NCI-H2081 treated with DMSO at 0.1 percent for 48 hours (cell line): ENCODE data around the gene CILP2.

Experiments
- DNase-seq: peaks from one replicate; lab custom pipeline; 2025; lab: John Stamatoyannopoulos, UW

CILP2 gene

GRCh38 chr19:19529783-19530422 is 8.2 kb upstream of the CILP2 start:
- no peak for DNase-seq

GRCh38 chr19:19530423-19530804 is 7.7 kb upstream of the CILP2 start:
- no peak for DNase-seq

- no peak for DNase-seq
Observed at GRCh38 chr19:19530889-19531288, 7.2 kb upstream of the CILP2 start.

DNA sequence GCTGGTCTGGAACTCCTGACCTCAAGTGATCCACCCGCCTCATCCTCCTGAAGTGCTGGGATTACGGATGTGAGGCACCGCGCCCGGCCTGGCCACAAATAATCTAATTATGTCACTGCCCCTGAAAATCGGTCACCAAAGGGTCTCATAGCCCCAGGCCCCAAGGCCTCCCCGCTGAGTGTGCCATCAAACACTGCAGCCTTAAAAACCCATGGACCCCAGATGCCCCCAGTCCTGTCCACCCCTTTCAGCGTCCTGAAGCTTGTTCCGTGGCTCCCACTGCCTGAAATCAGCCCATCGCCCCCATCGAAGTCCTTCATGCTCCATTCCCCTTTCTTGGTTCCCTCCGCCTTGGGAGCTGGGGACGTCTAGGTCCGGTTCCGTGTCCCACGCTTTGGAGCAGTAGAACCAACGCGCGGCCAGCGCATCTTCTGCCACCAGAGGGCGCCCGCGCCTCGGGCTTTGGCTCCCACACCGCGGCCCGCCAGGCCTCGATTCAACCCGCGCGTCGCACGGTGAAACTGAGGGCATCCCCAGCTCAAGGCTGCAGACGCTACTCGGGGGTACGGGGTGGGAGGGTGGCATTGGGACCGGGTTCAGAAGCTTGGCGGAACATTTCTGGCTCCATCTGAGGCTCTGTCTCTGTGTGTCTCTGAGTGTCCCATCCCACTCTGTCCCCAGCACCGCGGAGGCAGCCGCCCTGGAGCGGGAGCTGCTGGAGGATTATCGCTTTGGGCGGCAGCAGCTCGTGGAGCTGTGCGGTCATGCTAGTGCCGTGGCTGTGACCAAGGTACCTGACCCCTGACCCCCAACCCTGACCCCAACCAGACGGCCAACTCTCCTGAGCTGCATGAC is 5.9 kb upstream of the CILP2 start:
- DNase-seq: no peak

DNA sequence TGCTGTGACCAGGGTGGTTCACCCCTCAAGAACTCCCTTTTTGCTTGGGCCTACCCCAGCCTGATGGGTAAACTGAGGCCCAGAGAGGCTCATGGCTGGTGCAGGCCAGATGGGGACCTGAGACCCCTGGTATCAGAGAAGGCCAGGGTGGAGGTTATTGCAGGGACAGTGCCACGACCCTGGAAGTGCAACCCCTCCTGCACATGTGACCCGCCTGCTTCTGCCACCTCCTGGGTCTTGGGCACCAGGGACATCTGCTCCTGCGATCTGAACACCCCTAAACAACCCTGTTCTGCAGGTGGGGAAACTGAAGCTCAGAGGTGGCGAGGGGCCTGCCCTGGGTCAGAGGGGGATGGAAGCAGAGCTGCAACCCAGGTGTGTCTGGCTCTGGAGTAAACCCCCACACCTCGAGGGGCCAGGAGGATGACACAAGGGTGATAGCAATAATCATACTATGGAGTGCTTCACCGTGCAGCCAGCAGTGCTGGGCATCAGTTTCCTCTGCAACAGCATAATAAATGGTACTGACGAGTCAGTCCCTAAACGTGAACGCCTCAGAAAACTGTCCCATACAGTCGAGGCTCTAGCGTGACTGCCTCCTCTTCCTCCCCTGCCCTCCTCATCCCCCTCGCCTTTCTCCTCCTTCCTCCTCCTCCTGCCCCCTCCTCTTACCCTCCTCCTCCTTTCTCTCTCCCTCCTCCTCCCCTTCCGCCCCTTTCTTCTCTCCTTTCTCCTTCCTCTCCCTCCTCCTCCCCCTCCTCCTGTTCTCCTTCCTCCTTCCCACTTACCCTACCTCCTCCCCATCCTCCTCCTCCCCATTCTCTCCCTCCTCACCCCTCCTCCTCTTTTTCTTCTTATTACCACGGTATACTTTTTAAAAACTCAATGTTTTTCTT is 5.0 kb upstream of the CILP2 start:
- no peak for DNase-seq

DNA sequence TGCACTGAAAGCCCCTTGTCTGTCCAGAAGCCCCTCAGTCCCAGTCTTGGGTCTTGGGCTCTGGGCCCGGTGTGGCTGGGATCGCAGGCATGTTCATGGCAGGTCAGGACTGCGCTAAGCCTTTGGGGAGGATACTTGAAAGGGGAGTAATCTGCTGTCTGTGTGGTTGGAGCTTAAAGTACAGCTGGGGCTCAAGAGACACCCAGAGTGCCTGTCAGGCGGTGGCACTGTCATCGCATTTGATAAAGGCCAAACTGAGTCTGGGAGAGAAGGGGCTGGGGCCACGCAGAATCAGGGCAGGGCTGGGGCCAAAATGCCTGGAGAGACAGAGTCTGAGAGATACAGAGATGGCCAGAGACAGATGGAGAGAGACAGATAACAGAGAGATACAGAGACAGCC is 4.2 kb upstream of the CILP2 start:
- DNase-seq: no peak

DNA sequence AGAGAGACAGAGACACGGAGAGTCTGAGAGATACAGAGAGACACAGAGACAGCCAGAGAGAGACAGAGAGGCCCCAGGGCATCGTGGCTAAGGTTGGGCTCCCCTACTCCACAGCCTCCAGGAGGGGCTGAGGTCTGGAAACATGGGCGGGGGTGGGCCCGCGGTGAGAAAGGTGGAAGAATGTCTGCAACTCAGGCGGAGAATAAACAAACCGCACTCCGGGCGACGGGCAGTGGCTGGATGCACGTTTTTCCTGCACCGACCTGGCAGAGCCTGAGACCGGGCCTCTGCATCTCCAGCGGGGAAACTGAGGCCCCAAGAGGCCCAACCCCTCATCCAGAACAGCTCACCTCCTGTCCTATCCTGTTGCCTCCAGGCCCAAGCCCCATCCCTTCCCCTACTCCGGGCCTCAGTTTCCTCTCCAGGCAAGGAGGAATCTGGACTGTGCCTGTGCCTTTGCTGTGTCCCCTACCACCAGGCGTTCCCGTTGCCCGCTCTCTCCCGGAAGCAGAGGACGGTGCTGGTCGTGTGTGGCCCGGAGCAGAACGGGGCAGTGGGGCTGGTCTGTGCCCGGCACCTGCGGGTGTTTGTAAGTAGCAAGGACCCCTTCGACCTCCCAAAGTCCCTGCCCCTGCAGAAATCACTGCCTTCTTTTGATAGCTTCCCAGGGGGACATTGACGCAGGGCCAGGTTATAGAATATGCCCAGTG is 3.4 kb upstream of the CILP2 start:
- DNase-seq: no peak

DNA sequence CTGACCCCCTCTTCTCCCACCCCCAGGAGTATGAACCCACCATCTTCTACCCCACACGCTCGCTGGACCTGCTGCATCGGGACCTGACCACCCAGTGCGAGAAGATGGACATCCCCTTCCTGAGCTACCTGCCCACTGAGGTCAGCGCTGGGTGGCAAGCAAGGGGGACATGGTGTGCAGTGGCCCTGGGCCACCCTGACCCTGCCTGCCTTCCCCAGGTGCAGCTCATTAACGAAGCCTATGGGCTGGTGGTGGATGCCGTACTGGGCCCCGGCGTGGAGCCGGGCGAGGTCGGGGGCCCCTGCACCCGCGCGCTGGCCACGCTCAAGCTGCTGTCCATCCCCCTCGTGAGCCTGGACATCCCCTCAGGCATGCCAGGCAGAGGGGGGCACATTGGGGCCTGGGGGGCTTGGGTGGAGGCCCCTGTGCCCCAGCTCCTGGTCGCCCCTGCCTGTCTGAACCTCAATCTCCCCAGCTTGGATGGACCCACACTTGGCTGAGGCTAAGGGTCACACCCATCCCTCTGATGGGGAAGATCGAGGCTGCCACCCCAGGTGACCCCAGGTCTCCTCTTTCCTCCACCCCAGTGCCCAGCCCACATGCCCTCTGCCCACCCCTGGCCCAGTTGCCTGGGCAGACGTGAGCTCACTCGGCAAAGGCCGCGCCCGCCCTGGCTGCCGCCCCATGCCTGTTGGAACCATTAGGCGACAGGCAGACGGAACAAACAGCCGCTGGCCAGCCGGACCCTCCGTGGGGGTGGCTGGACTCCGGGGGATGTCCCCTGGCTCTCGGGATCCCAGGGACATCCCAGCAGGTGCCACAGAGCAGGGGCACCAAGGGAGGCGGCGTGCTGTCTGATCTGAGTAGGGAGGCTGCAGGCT is 2.5 kb upstream of the CILP2 start:
- no peak for DNase-seq

DNA sequence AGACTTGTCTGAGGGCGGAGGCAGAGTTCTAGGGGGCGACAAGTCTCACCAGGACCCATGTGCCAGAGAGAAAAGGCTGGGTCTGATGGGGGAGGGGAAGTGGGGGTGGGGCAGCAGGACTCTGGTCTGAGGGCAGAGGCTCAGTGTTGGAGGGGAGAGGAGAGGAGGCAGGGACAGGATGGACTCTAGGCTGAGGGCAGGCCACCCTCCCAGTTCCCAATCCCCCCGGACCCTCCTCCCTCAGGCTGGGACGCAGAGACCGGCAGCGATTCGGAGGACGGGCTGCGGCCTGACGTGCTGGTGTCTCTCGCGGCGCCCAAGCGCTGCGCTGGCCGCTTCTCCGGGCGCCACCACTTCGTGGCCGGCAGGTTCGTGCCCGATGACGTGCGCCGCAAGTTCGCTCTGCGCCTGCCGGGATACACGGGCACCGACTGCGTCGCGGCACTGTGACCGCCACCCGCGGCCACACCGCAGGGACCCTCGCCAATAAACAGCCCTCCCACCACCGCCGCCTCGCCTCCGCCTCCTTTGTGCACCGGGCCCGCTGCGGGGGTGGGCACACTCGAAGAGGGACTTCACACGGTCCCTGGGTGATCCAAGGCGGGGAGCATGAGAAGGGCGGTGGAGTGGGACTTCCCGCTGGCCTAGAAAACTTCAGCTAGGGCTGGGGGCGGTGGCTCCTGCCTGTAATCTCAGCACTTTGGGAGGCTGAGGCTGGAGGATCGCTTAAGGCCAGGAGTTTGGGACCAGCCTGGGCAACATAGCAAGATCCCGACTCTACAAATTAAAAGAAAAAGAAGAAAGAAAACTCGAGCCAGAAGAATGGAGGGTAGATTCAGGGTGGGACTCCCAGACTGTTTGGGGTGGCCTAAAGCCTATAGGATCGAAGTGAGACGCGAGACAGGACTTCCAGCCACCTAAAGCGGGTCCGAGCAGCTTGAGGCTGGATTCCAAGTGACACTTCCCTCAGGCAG is 703 bp upstream of the CILP2 start:
- DNase-seq: no peak

DNA sequence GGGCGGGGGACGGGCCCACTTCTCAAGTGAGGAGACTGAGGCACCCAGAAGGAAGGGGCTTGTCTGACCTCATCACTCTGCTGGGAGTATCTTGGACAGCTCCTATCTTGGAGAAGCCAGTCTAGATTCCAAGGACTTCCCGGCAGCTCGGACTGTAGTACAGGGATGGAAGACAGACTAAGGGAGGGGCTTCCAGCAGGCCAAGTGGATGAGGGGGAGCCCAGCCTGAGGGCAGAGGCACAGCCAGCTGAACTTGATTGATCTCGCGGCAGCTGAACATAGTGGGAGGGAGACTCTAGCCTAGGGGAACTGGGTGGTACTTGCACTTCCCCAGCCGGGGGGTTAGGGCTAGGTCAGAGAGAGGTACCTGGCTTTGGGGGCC is 711 bp downstream of the CILP2 start:
- no peak for DNase-seq

DNA sequence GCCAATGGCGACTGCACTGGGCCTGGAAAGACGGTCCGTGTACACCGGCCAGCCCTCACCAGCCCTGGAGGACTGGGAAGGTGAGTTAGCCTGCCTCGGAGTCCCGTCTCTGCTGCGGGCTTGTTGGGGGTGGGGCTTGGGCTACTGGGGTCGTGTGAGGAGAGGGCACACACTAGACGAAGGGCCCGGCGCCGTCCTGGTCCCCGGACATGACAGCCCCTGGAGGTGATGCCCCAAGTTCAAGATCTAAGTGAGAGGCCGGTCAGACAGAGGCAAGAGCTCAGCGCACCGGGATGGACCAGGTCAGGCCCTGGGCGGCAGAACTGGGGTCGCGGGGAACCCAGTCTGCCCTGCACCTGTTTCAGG is 1.6 kb downstream of the CILP2 start:
- DNase-seq: no peak

DNA sequence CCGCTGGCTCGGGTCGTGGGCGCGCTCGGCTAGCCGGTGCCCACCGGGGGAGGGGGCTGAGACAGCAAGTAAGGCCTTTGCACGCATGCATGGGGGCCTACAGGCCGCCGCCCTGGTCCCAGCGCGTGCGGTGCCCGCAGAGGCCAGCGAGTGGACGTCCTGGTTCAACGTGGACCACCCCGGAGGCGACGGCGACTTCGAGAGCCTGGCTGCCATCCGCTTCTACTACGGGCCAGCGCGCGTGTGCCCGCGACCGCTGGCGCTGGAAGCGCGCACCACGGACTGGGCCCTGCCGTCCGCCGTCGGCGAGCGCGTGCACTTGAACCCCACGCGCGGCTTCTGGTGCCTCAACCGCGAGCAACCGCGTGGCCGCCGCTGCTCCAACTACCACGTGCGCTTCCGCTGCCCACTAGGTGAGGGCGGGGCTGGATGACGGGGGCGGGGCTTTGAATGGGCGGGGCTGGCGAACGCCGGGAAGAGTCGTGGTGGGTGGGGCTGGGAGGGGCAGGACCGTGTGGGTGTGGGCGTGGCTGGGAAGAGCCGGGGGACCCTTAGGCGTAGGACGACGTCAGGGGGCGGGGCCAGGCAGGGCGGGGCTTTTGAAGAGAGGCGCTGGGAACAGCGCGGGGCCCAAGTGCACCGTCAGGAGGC is 2.1 kb downstream of the CILP2 start:
- DNase-seq: no peak

- DNase-seq: no peak
Observed at GRCh38 chr19:19540715-19541515, 2.9 kb downstream of the CILP2 start.

GRCh38 chr19:19541616-19542015 is 3.6 kb downstream of the CILP2 start:
- no peak for DNase-seq

DNA sequence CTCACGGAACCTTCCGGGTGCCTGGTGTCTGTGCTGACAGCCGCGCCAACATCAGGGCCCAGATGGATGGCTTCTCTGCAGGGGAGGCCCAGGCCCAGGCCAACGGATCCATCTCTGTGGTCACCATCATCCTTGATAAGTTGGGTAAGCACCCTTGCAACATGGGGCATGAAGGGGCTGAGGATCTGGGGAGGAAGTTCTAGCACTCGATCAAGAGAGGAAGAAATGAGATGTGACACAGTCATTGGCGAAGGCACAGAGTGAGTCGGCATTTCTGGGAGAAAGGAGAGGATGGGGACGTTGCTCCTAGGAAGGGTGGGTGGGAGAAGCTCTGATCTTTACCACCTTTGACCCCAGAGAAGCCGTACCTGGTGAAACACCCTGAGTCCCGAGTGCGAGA is 4.4 kb downstream of the CILP2 start:
- DNase-seq: no peak

DNA sequence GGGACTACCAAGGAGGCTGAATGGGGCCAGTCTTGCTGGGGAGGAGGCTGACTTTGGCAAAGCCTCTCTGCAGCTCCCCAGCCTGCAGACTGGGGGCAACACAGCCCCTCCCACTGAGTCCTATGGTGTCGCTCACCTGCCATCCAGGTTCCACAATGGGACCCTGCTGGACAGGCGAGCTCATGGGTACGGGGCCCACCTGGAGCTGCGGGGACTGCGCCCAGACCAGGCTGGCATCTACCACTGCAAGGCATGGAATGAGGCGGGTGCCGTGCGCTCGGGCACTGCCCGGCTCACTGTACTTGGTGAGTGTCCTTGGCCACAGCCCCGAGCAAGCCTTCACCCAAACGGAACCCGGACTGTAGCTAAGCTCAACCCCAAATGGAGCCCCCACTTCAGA is 5.0 kb downstream of the CILP2 start:
- DNase-seq: no peak

DNA sequence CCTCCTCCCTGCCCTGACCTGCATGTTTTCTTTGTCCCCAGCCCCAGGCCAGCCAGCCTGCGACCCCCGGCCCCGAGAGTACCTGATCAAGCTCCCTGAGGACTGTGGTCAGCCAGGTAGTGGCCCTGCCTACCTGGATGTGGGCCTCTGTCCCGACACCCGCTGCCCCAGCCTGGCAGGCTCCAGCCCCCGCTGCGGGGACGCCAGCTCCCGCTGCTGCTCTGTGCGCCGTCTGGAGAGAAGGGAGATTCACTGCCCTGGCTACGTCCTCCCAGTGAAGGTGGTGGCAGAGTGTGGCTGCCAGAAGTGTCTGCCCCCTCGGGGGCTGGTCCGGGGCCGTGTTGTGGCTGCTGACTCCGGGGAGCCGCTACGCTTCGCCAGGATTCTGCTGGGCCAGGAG is 5.6 kb downstream of the CILP2 start:
- no peak for DNase-seq

DNA sequence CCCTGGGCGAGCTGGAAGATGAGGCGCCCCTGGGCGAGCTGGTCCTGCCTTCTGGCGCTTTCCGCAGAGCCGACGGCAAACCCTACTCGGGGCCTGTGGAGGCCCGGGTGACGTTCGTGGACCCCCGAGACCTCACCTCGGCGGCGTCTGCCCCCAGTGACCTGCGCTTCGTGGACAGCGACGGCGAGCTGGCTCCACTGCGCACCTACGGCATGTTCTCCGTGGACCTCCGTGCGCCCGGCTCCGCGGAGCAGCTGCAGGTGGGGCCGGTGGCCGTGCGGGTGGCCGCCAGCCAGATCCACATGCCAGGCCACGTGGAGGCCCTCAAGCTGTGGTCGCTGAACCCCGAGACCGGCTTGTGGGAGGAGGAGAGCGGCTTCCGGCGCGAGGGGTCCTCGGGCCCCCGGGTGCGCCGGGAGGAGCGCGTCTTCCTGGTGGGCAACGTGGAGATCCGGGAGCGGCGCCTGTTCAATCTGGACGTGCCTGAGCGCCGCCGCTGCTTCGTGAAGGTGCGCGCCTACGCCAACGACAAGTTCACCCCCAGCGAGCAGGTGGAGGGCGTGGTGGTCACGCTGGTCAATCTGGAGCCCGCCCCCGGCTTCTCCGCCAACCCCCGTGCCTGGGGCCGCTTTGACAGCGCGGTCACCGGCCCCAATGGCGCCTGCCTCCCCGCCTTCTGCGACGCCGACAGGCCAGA is 6.3 kb downstream of the CILP2 start:
- DNase-seq: no peak
